Measurements from ENCODE around the gene DHRS9.

- TF ChIP-seq CTCF (IDR thresholded peaks at IDR 0.05) (no peak), POLR2A (IDR thresholded peaks at IDR 0.05) (no peak), POLR2AphosphoS5 (IDR thresholded peaks at IDR 0.05) (no peak)
These were observed 8.4 kb downstream of the DHRS9 start for GRCh38 chr2:169077674-169078240.
